Central memory CD4-positive, alpha-beta T cell (primary cell): ENCODE data around the gene CTXN2.

ENCODE experiments used
- DNase-seq: peaks from one replicate; pipeline ENCODE4 v3.0.0; 2022
- total RNA-seq, 3 experiments: gene quantifications; one replicate each; lab custom pipeline; 2026; lab: John Stamatoyannopoulos, UW

CTXN2 gene
- total RNA-seq: 0 to 0.19 (median 0) reads per million in 3 experiments

DNA sequence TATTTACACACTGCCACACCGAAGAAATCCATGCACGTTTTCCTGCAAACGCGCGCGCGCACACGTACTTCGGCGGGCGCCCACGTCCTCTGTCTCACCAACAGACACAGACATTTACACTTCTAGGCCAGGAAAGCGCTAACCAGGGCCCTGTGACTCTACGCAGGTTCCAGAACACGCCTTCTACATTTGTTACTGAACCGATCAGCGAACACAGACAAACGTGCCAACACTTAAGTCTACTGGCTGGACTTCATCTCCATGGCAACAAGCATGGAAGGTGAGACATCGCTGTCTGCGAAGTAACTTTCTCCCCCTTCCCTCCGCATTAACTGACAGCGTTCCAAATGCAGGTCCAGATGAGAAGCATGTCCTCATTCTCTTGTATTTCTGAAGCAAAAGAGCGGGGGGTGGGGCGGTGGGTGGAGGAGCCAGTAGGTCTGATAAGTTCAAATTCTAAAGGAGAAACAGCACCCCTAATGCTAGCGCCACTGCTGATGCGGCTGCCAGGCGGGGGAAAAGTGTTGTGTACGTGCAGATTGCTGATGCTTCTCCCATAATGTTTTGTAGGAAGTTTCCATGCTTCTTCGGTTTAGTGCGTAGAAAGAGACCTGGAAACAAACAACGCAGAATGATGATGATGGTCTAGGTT is at the start of gene CTXN2:
Gene CTXN2 (plus strand): TSS at position 92 of the 652 bp plus-strand sequence. CDS start 9,636 bp downstream, outside the sequence.
- DNase-seq: no peak

DNA sequence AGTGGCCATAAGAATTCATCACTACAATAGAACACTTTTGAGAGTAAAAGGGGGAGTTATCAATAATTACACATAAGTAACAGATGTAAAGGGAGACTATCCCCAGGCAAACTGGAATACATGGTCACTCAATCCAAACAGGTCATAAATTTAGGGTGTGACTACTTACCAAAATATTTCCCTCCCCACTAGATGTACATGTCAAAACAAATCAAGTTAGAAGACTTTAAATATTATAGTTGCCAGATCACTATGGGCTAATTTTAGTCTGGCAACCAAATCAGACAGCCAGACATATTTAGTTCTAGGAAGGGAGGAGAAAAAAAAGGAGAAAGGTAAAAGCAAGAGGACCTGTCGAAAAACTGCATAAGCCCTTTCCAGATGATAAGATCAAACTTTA is 47.6 kb upstream of the CTXN2 start:
- no peak for DNase-seq

DNA sequence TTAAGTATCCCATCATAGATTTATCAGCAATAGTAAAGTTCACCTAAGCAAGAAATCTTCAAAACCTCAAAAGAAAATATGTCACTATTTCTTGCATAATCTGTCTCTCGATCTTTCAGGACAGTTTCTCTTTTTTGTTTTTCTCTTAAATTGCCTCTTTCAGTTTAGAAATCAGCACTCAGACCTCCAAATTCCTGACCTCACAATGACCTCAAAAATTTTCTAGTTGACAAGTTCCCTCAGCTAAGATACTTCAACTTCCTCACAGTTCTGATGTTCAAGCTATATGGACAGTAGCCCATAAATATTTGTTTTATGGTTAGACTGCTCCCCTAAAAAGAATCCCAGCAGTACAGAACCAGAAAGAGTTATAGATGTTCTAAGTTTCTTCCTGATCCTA is 46.6 kb upstream of the CTXN2 start:
- DNase-seq: no peak

DNA sequence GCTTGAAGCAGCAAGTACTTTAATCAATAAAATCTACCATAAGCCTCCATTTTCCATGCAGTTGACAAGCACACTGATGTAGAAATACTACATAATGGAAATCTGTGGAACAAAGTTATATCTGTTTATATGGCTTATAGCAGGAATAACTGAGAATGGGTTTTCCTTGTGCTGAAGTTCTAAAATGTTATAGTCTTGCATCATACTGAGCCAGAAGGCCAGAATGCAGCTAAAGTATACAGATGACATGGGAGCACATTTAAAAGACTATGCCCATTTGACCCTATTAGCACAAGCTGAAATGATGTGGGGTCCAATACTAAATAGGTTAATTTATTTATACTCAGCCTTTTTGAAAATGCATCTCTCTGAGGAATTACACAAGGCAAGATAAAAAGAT is 45.5 kb upstream of the CTXN2 start:
- DNase-seq: no peak

DNA sequence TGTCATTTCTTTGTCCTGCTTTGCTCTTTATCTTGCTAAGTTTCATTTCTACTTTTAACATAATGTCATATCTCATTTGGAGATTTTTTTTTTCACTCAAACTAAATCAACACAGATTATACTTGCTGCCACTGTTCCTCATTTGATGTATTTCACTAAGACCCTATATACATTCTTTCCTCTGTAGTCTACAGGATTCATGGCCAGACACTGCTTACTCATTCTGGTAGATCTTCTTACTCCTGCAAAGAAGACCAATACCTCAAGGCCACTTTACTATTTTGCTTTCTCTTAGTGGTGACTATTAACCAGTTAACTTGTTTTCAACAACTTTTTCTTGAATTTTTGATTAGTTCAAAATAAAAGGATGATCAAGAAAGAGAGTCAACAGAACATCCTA is 44.1 kb upstream of the CTXN2 start:
- DNase-seq: no peak

DNA sequence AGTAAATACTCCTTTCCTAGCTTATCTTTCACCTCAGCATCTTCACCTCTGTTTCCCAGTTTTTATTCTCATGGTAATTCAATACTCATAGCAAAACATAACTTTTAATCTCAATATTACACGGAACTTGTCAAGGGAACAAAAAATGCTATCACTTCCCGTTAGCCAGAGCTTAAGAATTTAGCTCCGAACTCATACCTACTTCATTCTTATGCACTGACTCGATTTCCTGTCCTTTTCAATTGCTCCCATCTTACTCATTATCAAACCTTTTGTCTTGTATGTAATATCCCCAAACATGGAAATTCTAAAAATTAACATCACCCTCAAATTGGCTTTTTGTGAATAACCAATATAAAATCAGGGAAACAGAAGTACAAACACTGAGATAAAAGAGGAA is 41.6 kb upstream of the CTXN2 start:
- DNase-seq: no peak

DNA sequence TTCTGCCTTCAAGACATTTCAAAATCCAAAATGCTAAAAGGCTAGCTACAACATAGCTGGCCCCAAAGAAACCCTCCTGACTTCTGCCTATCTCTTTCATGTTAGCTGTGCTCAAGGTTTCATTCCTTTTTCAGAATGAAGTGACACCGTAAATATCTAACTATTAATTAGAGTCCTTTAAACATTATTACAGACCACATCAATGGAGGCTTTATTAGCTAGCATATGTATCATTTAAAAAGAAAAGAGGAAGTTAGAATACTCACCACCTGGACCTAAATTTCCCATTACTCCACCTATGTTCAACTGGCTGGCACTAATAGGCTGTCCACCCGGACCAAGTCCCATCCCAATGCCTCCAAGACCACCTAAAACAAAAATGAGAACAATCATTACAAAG is 37.9 kb upstream of the CTXN2 start:
- DNase-seq: no peak

DNA sequence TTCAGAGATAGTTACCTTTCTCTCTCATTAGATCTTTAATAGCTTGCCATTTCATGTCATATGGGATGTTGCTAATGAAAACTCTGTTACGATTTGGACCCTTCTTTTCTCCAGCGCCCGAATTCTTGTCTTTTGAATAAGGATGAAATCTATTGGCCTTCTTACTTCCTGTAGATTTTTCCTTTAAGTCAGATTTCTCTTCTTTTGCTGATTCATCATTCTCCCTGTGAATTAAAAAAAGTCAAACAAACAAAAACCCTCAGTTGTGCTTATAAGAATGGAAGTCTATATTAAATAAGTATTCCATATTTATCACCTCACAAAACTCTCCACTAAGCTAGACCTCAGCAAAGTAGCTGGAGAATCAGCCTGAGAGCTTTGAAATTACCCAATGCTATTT is 22.8 kb upstream of the CTXN2 start:
- DNase-seq: no peak

DNA sequence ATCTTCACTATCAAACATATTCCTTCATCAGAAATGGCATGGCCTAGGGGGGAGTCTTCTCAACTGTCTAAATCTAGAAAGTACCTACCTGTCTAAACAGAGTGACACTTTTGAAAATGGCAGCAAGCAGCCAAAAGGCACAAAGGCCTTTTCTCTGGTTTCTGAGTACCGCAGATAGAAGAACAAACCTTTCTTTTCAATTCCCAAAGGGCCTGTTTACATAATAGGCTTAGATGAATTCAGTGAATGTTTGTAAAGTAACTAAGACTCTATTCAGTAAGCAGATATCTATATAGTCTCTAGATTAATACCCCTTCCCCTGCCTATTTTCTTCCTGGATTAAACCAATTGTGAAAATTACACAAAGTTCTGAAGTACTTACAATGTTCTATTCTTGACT is 20.5 kb upstream of the CTXN2 start:
- DNase-seq: no peak

DNA sequence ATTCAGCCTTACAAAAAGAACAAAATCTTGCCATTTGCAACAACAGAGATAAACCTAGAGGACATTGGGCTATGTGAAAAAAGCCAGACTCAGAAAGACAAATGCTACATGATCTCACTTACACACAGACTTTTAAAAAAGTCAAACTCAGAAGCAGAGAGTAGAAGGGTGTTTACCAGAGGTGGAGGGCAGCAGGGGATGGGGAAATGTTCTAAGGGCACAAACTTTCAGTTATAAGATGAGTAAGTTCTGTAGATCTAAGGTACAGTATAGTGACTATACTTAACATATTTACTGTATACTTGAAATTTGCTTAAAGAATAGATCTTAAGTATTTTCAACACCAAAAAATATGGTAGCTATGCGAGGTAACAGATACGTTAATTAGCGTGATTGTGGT is 16.3 kb upstream of the CTXN2 start:
- no peak for DNase-seq

DNA sequence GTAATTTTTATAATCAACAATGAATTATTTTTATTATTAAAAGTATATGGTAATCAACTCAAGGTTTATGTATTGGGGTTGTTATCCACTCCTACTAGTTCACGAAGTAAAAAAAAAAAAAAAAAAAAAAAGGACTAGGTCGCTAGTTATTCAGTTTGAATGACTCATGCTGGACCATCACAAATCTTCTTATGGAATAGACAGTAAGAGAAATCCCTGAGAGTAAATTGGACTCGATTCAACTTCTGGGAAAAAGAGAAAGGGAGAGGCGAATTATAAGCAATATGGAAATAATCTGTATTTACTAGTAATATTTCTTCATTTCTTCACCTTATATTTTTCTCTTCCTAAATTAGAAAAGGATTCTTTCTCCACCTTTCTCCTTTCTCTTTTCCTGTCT is 15.4 kb upstream of the CTXN2 start:
- no peak for DNase-seq

DNA sequence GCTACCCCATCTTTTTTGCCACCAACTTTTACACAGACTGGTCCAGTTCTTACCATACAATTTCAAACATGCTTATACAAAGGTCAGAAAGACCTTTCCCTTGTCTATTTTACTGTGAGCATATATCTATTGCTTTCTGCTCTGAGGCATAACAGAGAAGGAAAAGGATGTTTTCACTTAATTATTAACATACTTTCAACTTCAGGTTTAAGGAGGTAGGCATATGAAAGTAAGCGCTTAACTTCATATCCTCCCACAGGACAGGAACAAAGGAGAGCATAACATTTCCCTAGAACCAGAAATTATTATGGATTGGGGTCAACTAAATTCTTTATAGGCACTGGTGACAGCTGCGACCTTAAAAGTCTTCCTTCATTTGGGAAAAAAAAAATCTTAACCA is 14.5 kb upstream of the CTXN2 start:
- DNase-seq: no peak

DNA sequence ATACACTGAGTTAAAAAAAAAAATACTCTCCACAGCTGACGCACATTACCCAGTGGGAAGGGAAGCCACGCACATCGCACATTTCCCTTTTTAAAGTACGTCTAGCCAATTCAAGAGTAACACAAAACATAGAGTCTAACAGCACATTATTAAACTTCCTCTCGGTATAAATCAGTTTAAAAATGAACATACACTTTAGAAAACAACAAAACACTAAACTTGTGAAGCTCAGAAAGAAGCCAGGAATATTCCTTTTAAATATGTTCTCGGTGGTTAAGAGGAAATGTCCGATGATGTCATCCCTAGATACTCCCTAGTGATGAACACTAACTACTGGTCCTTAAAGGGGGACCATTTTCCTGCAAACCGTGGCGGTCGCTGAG is 14.1 kb upstream of the CTXN2 start:
- DNase-seq: peak; percentile 29

DNA sequence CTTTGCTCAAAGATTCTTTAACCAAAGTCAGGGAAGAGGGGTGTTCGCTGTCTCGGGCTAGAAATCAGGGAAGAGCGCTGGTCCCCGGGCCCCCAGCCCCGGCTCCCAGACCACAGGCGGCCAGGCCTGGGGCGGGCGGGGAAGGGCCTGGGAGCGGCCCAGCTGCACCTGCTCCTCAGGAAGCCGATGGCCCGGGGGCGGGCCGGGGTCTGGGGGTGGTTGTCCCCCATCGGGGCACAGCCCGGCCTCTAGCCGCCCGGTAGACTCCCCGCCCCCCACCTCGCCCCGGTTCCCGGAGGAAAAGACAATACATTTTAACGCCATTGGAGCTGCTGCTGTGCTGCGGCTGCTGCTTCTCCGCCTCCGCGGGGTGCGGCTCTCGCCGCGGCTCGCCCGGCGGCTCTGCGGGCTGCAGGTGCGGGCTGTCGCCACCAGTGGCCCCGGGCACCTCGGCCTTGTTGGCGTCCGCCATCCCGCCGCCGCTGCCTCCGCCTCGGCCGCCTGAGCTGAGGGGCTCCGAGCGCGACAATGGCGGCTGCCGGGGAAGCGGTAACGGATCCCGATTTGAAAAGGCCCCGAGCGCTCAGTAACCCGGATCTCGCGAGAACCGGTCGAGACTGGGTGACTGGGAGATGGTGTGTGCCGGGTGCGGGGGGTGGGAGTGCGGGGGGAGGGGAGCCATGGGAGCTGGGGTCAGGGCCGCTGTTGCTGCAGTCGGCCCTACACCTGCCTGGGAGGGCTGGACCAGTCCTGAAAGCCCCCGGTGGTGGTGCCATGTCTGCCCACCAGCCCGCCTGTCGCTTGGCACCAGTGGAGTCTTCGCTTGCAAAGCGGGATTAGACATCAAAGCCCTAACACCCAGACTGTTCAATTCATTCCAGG is 13.5 kb upstream of the CTXN2 start, which contains the start of gene MYEF2:
Gene MYEF2 (minus strand): TSS at position 530 of the 882 bp plus-strand sequence. CDS start 58 bp downstream, at position 472.
- DNase-seq: peak; percentile 56

DNA sequence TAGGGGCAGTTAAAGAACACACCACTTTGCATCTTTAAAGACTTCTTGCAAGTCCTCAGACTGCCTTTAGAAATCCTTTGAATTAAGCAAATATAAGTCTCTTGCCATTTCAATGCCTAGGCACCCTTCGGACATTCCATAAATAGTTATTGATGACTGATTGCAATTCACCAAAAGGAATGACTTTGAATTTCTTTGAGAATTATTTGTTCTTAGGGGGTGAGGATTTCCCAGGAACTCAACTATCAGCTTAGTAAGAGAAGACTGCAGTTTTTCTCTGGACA is 12.9 kb upstream of the CTXN2 start:
- DNase-seq: no peak

DNA sequence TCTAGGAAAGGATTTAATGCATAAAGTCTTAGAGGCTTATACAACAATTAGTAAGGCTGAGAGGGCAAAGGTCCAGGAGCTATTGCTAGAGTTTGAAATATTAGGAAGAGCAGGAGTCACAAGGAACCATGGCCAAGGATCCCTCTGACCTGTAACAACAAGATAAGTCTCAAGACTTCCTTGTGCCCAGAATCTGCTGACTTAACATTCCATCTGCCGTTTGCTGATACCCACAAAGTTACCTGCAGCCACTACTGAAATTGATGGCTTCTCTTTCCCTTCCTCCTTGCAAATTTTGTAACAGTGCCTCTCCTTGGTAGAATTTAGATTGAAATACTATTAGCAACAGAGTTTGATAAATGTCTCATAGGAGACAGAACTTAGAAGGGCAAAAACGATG is 8.7 kb upstream of the CTXN2 start:
- no peak for DNase-seq

DNA sequence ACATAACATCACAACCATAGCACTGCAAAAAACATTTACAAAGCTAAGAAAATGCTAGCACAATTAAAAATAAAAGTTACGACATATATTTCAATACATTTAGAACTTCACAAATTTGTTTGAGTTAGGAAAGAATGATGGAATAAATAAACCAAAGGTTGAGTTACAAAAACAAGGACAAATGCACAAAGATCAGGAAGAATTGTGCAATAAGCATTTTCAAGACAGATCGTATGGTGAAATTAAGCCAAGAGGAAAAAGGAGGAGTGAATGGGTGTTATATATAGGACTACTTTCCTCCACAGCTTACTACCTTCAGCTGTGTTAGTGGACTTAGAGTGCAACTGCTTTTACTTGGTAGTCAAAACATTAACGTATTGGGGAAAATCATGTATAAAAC is 5.9 kb upstream of the CTXN2 start:
- no peak for DNase-seq

DNA sequence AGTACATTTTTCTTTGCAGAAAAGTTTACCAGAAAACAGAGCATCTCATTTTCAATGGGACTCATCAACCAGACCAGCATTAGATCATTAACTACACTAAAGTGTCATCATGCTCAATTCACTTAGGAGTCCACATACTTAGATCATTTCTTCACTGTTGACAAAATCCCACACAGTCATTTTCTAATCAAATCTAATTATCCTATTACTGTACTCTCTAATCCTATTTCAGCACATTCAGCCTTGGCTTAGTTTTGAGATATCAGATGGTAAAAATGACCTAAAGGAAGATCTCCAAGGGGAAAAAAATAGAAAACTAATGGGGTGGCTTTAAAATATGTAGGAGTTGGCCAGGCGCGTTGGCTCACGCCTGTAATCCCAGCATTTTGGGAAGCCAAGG is 5.2 kb upstream of the CTXN2 start:
- DNase-seq: no peak

DNA sequence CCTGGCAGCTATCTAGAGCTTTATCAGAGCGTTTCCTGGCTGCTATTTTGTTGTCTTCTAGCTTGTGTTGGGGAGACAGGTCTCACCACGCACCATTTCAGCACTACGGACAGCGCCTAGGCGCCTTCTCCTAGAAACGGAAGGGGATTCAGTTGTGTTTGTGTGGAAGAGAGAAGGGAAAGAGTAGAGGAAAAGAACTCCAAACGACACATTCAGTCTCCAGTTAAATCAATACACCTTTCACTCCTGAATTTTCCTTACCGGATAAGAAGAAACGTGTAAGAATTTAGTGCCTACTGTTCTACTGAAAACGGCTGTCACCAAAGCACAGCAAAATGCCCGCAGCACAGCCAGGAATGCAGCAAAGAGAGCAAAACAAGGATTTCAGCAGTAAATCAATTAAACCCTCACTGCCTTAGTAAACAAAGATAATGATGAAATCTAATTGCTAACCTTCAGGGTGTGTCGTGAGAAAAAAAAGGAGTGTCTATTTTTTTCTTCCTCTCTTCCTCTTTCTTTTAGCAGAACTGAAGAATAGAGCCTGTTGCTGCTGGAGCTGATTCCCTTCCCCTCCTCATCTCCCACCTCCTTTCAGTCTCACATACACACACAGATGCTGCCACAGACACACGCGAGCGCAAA is 412 bp upstream of the CTXN2 start:
- no peak for DNase-seq

DNA sequence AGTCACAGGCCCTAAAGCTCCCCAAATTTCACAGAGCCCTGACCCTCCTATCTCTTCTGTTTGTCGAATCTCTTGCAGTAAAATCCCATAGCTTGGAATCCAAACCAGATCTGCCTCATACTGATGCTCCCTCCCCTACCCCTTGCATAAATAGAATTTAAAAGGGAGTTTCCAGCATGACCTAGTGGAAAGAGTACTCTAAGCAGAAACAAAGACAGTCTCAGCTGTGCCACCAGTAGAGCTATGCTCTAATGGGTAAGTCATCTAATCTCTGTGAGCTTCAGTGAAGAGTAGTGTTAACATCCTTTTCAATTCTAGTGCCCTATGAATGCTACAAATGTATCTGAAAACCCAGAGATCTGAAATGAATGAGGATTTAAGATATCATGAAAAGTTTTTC is 10.6 kb downstream of the CTXN2 start:
- no peak for DNase-seq

DNA sequence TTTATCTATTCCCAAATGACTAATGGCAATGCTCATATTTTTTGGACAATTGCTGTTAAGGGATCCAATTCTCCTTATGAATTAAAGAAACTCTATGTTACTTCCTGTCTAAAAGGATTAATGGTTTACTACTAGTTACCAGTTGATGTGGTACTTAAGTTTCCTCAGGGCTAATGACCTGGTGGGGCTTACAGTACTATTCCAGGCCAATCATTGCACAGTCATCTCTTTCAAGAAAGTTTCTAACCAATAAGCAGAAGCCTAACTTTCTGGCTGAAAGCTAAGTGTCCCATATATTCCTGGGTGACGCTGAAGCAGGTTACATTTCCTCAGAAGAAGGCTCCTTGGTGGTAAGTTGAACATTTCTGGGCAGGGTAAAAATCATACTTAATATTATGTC is 14.5 kb downstream of the CTXN2 start, which contains the start of gene SLC12A1:
Gene SLC12A1 (plus strand): TSS at position 322 of the 400 bp plus-strand sequence. CDS start 1,418 bp downstream, outside the sequence.
- no peak for DNase-seq

DNA sequence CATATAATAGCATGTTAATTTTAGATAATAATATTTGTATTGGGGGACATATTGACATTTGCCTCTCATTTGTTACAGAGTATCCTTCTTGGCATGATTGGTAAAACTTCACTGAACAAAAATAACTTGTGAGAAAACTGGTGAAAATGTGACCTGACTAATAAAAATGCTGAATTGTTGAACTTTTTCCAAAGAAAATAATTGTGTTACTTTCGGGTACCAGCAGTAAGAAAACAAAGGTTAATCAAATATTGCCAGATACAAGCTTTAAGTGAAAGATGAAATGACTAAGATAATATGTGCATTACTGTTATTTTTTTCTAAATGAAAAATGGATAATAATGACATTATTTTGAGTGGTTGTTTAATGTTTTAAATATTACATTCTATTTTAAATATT is 29.8 kb downstream of the CTXN2 start:
- DNase-seq: no peak

DNA sequence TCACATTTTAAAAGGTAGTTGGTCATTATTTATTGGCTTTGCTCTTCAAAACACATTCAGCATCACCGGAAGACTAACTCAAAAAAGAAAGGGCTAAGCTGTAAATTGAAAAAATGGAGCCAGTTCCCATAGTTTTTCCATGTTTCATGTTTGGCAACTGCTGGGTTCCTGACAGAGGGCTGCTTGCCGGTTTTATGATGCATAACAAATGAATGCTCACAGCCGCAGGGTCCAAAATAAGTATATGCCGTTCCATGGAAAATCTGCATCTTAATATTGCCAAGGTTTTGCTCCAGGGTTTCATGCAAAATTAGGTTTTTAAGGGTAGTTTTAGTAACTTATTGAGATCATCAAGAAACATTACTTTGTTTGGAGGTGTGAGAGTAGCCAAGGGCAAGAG is 30.4 kb downstream of the CTXN2 start:
- DNase-seq: no peak

DNA sequence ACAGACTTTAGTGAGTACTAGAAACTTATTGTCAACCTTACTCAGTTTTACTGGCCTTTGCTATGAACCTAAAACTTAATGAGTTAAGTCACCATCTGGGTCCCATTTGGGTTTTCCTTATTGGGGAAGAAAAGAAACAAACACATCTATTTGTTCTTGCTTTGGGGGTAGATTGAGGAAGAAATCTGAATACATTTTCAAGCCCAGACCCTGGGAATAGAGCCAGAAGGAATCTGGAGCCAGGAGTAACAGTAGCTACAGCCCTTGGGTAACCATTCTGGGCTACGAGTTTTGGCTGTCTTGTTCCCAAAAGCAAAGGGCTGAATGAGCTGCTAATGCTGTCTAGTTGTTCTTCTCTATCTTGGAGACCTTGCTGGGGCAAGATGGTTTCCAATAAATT is 31.2 kb downstream of the CTXN2 start:
- DNase-seq: no peak
